HG03558 (cell line): ENCODE data around the gene SRGAP3.

Experiments used
- ATAC-seq: cut with Tn5 transposase; IDR thresholded peaks from one replicate; pipeline ENCODE4 v1.9.1; 2021; ENCODE audit warnings: moderate number of reproducible peaks; ENCODE audit not compliant: unreplicated experiment; ENCODE audit errors: extremely low read depth

Gene SRGAP3

DNA sequence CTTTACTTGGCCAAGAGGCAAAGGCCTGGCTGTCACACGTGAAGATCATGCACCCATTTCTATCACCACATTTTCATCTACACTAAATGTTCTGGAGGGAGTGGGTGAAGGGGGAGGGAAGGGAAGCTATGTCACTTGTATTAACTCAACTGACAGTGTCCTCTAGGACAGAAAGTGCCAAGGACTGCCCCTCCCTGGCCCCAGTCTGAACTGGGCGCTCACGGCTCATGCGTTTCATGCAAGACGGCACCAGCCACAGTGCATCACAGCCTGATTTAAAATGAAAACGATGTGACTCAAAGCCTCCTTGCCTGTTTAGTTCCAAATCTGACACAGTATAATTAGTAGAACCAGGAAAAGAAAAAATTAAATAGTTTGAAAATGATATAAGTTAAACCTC is 265.4 kb downstream of the SRGAP3 start:
- ATAC-seq, result no peak

DNA sequence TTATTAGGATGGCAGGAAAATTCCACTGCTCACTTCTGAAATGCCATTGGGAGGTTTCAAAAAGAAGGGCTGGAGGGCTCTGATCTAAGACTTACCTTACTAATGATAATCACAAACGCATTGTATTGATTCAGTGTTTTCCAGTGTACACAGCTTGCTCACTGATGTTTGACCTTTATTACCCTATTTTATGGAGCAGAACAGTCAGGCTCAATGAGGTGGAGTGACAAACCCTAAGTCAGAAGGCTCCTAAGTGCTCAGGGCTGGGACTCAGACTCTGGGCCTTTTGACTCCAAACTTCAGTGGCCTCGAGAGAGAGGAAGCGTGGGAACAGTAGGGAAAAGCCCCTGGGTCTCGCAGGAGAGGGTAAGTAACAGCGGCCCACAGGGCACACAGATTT is 265.9 kb downstream of the SRGAP3 start:
- no peak for ATAC-seq

DNA sequence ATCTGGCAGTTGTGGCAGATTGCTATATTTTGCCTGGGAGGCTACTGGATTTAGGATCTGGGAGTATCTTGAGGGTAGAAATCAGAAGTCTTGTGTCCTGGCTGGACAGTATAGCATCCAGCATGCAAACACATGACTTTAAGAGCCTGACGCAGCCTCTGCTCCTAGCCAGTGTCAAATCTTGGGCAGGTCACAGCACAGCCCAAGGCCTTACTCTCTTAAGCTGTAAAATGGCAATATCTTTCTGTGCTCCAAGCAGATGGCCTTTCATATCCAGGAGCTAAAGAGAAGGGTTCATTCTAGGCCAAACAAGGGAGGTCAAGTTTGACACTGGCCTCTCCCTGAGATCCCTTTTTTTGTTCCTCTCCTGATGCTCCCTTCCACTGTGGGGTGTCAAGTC is 266.4 kb downstream of the SRGAP3 start:
- ATAC-seq, result no peak

DNA sequence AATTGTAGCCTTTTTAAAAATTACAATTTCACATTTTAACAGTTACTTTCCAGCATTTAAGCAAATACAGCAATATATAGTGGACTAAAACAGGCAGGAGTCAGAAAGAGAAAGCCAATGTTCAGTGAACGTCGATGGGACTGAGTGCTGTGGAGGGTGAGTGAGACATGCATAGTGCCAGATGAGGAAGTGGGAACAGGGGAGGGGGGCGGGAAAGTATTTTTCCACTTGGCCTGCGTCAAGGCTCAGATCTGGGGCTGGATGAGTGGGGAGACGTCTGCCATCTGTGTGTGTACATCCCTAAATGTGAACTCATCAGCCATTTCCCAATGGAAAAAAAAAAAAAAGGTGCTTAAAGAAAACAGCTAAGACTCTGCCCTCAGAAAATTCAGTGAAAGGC is 266.9 kb downstream of the SRGAP3 start:
- ATAC-seq, result no peak

DNA sequence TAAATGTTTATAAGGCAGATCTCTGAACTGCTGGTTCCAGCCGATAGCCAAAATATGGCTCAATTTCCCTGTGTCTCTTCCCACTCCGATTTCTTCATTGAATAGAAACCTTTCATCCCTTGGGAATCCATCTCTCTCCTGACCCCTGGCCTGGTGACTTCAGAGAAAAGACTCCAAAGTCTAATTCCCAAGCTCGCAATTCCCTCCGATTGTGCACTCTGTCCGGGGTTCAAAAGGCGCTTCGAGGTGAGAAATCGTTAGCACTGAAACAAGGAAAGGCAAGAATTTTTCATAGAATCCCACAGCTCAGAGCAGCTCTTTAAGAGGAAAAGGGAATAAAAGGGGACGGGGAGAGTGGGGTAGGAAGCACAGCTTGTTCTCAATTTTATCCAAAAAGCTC is 267.7 kb downstream of the SRGAP3 start:
- no peak for ATAC-seq

DNA sequence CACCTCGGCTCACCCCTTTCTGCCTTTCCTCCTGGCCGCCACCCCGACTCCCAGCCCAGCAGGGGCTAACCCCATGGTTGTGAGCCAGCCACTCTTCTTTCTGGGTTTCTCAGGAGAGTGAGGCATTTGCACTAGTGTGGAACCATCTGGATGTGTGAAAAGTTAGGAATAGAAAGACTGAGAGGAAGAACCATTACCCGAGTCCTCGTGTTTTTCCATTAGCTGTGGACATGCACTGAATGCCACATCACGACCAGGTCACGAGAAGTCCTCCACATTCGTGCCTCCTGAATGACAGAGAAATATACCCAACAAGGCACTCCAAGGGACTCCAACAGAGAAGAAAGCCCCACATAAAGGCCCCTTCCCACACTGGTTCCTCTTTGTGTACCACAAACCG is 268.1 kb downstream of the SRGAP3 start:
- no peak for ATAC-seq

DNA sequence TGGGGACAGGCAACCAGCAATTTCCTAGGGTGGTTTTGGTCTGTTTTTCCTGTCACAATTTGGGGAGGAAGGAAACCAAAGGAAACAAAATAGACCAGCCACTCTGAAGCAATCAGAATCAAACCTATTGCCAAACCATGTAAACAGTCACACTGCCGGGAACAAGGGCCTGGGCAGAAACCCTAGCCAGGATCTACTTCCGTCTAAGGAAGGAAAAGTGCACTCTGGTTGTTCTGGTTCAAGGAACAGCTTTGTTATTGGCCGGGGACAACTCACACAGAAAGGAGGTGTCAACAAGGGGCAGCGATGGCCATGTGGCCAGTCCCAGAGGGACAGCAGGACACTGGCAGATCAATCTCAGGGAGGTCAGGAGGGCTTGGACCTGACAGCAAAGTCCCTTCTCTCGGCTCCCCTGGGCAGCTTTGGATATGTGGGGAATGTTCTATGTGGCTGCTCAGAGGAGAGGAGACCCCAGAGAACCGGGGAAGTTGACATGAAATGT is 268.6 kb downstream of the SRGAP3 start:
- ATAC-seq, result no peak

DNA sequence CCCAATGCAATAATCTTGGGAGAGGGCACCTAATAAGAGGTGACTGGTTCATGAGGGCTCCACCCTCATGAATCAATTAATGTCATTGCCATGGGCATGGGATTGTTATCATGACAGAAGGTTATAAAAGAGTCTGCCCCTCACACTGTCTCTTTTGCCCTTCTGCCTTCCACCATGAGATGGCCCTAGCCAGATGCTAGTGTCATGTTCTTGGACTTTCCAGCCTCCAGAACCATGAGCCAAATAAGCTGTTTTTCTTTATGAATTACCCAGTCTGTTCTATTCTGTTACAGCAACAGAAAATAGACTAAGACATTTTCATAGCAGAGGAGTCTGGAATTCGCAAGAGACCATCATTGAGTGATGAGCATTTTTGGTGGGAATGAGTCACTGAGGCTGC is 270.2 kb downstream of the SRGAP3 start:
- ATAC-seq, result no peak

DNA sequence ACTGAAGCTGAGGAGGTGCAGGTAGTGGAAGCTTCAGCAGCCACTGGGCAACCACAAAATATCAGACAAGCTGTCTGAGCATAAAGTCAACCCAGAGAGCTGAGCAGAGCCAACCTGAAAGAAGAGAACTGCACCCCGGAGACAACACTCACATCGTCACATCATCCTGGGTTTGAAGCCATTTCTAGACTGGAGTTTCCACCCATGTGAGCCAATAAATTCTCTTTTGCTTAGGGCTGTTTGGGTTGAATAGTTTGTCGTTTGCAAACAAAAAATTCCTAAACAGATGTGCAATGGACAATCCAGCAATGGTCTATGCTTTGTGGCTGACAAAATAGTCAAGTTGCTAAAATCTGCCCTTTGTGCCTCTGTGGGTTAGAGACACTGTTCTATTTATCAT is 270.9 kb downstream of the SRGAP3 start:
- no peak for ATAC-seq

DNA sequence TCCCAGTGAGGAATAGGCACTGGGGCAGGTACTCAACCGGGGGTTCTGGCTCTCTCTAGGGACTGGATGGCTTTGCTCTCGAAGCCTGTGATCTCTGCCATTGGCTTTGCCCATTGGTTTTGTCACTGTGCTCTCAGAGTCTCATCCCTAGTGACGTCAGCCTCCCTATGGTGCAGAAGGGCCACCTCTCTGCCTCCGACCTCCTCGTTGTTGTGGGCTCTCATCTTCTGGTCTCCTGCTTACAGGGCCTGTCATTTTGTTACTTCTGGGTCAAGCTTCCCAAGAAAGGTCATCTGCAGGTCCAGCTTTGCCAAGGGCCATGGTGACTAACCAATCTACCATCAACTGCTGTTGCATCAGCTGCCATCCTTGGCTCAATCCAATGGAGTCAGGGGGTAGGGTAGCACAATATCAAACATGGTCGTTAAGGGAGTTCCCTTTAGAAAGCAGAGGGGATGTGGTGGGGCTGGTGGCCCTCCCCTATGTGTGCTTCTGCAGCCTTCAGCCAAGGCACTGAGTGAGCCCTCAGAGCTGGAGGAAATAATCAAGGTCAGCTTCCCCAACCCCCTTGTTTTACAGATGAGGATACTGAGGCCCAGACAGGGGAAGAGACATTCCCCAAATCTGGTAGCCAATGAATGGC is 272.8 kb downstream of the SRGAP3 start:
- ATAC-seq, result no peak

DNA sequence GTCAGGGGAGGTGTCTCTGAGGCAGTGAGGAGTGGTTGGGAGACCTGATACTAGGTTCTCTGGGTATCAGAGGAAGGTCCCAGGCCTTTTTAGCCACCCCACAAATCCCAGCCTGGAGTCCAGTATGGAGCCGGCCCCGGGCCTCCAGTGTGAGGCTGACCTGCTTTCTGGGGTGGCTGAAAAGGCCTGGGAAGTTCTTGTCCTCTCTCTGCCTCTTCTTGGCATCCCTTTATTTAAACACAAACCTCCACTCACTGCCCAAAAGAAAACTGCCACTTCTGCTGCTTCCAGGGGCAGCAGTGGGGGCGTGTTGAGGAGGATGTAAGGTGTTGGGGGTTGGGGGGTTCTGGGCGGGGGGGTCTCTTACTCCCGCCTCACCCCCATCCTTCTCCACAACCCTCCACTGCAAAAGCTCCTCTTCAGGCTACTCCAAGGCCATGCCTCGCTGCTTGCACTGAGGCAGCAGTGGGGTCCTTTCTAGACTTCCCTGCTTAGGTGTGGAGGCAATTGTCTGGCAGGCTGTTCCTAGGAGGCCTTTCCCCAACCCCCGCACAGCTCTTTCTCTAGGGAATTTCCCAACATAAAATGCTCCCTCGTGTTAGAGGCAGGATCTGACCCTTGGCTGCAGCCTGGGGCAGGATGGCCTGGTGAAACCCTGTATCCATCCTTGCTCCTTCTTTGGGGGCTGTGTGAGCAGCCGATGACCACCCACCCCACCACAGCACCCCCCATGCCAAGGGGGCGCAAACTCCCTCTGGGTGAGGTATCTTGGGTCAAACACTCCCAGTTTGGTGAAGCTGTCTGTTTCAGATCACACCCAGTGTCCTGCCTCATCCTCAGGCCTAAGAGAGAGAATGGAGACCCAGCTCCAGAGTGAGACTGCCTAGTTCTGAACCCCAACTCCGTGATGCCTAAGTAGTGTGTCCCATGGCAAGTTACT is 274.1 kb downstream of the SRGAP3 start:
- no peak for ATAC-seq

DNA sequence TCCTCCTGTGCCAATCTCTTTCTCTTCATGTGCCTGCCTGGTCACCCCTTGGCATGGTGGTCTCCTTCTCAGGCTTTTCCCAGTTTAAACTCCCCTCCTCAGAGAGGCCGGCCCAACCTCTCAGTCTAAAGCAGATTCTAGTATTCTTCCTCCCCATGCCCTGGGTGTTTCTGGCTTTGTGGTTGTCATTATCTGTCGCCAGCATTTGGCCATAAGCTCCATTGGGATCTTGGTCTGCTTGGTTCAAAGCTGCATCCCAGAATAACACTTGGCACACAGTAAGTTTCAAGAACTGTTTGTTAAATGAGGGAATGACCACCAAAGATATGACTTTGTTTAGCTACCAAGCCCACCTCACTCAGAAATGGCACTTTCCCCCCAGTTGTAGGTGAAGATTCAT is 275.0 kb downstream of the SRGAP3 start:
- no peak for ATAC-seq

DNA sequence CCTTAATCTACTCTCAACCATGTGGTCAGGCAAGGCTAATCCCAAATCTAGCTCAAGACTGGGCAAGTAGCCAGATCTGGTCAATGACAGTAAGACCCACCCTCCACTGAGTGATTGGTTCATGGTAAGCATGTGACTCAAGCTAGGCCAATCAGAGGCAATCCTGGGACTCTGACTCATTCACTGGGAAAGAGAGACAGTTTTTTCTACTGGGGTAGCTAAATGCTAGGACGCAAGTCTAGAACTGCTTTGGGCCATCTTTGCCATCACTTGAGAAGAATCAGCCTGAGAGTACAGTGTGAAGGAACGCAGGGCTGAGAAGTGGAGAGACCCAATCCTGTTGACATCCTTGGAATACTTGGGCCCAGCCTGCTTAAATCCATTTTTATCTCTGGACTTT is 276.8 kb downstream of the SRGAP3 start:
- ATAC-seq, result no peak

DNA sequence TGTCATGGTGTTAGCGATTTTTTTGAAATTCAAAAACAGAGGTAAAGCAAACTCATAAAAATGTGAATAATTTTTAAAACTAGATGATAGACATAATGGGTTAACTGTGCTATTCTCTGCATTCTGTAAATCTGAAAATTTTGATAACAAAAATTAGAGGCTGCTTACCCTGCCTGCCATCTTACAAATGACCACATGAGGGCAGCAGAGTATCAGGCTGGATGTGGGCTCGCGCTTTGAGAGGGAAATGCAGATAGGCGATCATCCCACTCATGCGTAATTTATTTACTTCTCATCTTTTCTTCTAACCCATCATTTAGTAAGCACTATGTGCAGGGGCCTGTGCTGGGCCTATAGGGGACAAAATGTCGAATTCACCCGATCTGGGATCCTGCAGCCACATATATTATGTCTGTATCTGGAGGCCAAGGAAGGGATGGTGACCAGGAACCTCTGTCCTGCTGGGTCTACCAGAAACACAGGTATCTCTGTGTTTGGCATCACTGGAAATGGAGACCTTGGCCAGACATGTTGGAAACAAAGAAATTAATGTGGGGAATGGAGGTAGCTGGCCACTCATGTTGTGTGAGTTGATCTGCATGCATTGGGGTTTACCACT is 278.4 kb downstream of the SRGAP3 start:
- ATAC-seq, result no peak

DNA sequence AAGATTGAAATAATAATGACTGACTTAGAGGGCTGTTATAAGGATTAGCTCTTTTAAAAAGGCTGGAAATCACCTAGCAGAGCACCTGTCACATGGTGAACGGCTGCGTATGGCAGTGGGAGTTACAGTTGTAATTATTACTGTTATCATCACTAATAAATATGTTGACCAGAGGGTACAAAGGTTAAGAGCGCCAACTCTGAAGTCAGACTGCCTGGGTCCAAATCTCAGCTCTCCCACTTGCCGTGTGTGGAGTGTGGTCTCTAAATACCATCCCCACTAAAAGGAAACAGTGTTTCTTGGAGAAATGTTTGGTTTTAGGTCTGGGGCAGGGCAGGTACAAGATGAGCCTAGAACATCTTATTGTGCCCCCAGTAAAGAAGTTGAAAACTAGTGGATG is 280.2 kb downstream of the SRGAP3 start:
- no peak for ATAC-seq

DNA sequence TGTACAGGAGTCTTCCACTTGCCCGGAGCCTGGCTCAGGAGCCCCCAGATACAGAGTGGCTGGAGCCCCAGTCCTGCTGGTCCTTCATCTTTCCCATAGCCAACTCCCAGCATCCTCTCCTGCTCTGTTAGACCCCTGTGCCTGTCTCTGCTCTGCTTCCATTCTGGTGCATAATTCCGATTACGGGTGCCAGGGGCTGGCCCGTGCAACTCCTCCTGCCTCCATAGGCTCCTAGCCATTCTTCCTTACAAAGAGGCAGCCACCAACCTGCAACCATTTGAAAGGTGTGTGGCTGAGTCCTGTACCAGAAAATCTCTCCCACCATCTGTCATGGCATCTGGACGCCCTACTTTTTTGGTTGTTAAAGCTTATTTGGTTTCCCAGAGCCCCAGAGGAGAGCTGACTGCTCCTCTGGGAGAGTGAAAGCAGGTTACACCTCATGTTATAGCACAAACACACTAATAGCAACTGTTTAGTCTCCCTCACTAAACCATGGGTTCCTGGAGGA is 281.0 kb downstream of the SRGAP3 start:
- no peak for ATAC-seq

DNA sequence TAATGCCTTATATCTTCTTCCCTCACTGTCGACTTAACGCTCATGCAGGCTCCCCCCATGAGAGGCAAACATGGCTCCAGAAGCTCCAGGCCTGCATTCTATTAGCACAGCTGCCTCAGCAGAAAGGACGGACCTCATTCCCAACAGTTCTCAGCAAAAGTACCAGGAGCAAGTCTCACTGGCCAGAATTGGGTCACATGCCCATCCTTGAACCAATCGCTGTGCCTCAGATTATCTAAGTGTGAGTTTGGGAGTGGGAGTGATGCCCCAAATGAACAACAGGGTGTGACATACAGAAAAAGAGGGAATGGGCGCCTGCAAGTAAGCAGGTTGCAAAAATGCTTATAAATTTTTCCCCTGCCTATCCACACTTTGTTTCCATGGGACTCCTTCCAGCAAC is 281.9 kb downstream of the SRGAP3 start:
- no peak for ATAC-seq

DNA sequence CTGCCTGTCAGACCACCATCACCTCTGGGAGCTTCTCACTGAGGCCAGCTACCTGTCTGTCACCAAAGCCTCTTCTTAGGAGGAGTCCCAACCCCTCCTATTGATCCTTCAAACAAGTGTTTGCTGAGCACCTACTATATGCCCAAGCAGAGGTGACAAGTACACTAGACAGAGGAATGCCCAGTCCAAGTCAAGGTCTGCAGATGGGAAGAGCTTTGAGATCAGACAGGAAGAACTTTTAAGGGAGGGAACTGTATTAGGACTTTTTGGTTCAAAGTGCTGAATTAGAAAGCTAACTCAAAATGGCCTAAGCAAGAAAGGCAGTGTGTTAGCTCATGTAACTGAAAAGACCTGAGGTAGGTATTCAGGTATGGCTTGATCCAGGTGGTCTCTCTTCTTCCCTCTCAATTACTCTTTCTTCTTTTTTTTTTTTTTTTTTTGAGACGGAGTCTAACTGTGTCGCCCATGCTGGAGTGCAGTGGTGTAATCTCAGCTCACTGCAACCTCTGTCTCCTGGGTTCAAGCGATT is 282.6 kb downstream of the SRGAP3 start:
- no peak for ATAC-seq

DNA sequence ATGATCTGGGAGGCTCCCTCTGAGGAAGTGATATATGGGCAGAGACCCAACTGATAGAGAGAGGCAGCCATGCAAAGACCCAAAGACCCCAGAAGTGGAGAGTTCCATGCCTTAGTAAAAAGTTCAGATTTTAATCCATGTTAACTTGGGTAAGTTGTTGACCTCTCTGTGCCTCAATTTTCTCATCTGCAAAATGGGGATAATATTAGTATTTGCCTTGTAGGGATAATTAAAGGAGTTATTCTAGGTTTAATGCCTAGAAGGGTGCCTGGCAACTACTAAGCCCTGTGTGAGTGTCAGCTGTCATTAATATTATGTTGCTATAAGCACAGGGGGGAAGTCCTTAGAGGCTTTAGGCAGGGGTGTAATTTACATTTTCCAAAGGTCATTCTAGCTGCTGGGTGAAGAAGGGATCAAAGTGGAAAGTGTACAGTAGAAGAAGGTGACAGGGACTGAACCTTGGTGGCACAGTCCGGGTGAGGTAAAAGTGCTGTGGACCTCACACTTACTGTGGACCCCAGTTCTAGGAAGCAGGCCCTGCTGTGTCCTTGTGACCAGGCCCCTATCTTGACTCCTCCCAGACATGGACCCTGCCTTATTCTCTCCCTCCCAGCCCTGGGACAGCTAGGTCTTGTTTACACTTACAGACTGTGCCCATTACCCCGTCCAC is 283.2 kb downstream of the SRGAP3 start:
- ATAC-seq, result no peak
